Suprapubic skin (tissue), 4 donors: ENCODE results near the gene DSN1.

Experiments
- POLR2A ChIP-seq, 2 donors: fragments of 450-650 bp; IDR thresholded peaks; one replicate each; pipeline ENCODE4 v1.6.1; 2017; ENCODE audit warnings: antibody characterized with exemption in 2 of 2, mild to moderate bottlenecking in 2 of 2, moderate library complexity in 2 of 2
- POLR2AphosphoS5 ChIP-seq, 3 donors: sonication (generic); formaldehyde crosslinking; IDR thresholded peaks; one replicate each; pipeline ENCODE4 v1.6.1; 2017; ENCODE audit warnings: antibody characterized with exemption in 3 of 3
- TF ChIP-seq, protein P1 (sequence below), 2 donors: fragments of 200-600 bp in 1 of 2; fragments of 450-650 bp in 1 of 2; sonication (generic) in 1 of 2; IDR thresholded peaks; one replicate each; pipeline ENCODE4 v1.5.1; 2016 to 2019; ENCODE audit warnings: antibody characterized with exemption in 2 of 2, mild to moderate bottlenecking in 1 of 2, moderate library complexity in 1 of 2

DNA sequence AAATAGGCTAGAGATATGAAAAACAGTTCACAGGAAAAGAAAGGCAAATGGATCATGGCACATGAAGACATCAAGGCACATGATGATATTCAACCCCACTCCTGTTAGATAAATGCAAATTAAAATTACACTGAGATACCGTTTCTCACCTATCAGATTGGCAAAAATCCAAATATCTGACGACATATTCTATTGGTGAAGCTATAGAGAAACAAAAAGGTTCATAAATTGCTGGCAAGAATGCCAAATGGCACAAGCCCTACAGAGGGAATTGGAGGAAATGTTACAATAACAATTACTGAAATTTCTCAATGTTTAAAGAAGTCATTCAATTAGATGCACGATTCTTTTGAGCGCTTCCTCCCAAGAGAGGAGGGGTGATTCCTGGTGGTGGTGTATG lies 45.3 kb upstream of the DSN1 start:
- TF ChIP-seq, protein P1, sequence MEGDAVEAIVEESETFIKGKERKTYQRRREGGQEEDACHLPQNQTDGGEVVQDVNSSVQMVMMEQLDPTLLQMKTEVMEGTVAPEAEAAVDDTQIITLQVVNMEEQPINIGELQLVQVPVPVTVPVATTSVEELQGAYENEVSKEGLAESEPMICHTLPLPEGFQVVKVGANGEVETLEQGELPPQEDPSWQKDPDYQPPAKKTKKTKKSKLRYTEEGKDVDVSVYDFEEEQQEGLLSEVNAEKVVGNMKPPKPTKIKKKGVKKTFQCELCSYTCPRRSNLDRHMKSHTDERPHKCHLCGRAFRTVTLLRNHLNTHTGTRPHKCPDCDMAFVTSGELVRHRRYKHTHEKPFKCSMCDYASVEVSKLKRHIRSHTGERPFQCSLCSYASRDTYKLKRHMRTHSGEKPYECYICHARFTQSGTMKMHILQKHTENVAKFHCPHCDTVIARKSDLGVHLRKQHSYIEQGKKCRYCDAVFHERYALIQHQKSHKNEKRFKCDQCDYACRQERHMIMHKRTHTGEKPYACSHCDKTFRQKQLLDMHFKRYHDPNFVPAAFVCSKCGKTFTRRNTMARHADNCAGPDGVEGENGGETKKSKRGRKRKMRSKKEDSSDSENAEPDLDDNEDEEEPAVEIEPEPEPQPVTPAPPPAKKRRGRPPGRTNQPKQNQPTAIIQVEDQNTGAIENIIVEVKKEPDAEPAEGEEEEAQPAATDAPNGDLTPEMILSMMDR (IDR thresholded peaks at IDR 0.05) = no peak
- TF ChIP-seq POLR2AphosphoS5 (IDR thresholded peaks at IDR 0.05) = no peak
- no peak for TF ChIP-seq POLR2A (IDR thresholded peaks at IDR 0.05)
